HCT116 (cell line): ENCODE results near the gene TTLL11.

Experiments used
- ATF3 ChIP-seq: IDR thresholded peaks from 2 replicates; pipeline ENCODE4 v1.6.1; 2012
- CTCF ChIP-seq, 3 experiments: fragments of 200-600 bp in 1 of 3; sonication (generic) in 1 of 3; IDR thresholded peaks in 2 of 3; conservative IDR thresholded peaks in 1 of 3; 2 replicates each; pipeline ENCODE4 v1.5.1; 2012 to 2017; ENCODE audit warnings: low read depth in 2 of 3, low read length in 2 of 3, antibody characterized with exemption in 1 of 3, borderline replicate concordance in 1 of 3, control low read depth in 1 of 3, mild to moderate bottlenecking in 1 of 3, mixed read lengths in 1 of 3, mixed run types in 1 of 3, moderate library complexity in 1 of 3; ENCODE audit not compliant: insufficient read depth in 1 of 3
- EZH2phosphoT487 ChIP-seq: fragments of 200-600 bp; IDR thresholded peaks from 2 replicates; pipeline ENCODE4 v1.6.1; 2018; ENCODE audit warnings: antibody characterized with exemption, borderline replicate concordance
- JUND ChIP-seq: IDR thresholded peaks from 2 replicates; pipeline ENCODE4 v1.6.1; 2012
- POLR2A ChIP-seq: IDR thresholded peaks from 2 replicates; pipeline ENCODE4 v1.7.0; 2011; ENCODE audit warnings: borderline replicate concordance; ENCODE audit not compliant: insufficient read depth, insufficient read length; ENCODE audit errors: extremely low read depth
- POLR2AphosphoS5 ChIP-seq: IDR thresholded peaks from 2 replicates; pipeline ENCODE4 v1.6.1; 2011; ENCODE audit warnings: mild to moderate bottlenecking, low read depth, low read length, moderate library complexity
- RAD21 ChIP-seq: IDR thresholded peaks from 2 replicates; pipeline ENCODE4 v1.6.1; 2012; ENCODE audit warnings: low read depth, mild to moderate bottlenecking
- SRF ChIP-seq: IDR thresholded peaks from 2 replicates; pipeline ENCODE4 v1.6.1; 2012; ENCODE audit warnings: low read depth
- ZBTB33 ChIP-seq: IDR thresholded peaks from 2 replicates; pipeline ENCODE4 v1.6.1; 2011; ENCODE audit warnings: mild to moderate bottlenecking, low read length, moderate library complexity; ENCODE audit not compliant: insufficient replicate concordance; ENCODE audit errors: extremely low read depth

GRCh38 chr9:121835587-121836365 lies 257.3 kb downstream of the TTLL11 start:
- TF ChIP-seq CTCF (IDR thresholded peaks at IDR 0.05 in 2 of 3, conservative IDR thresholded peaks at IDR 0.05 in 1 of 3; ENCODE audit: borderline replicate concordance in 1 of 3, insufficient read depth in 1 of 3, low read depth in 2 of 3, low read length in 2 of 3), result no peak
- no peak for TF ChIP-seq POLR2A
- no peak for TF ChIP-seq ZBTB33
- no peak for TF ChIP-seq POLR2AphosphoS5
- TF ChIP-seq RAD21, result no peak
- TF ChIP-seq SRF, result no peak
- TF ChIP-seq ATF3, result no peak
- no peak for TF ChIP-seq JUND
- TF ChIP-seq EZH2phosphoT487, result no peak
